NCI-H146 treated with DMSO at 0.1 percent for 48 hours (cell line): ENCODE measurements around the gene IP6K3.

ENCODE experiments used
- DNase-seq: peaks from one replicate; lab custom pipeline; 2025; ENCODE audit not compliant: unreplicated experiment; lab: John Stamatoyannopoulos, UW

The IP6K3 gene

GRCh38 chr6:33707771-33708170 is 38.9 kb downstream of the IP6K3 start:
- no peak for DNase-seq

GRCh38 chr6:33705955-33706725 is 40.6 kb downstream of the IP6K3 start:
- no peak for DNase-seq

DNA sequence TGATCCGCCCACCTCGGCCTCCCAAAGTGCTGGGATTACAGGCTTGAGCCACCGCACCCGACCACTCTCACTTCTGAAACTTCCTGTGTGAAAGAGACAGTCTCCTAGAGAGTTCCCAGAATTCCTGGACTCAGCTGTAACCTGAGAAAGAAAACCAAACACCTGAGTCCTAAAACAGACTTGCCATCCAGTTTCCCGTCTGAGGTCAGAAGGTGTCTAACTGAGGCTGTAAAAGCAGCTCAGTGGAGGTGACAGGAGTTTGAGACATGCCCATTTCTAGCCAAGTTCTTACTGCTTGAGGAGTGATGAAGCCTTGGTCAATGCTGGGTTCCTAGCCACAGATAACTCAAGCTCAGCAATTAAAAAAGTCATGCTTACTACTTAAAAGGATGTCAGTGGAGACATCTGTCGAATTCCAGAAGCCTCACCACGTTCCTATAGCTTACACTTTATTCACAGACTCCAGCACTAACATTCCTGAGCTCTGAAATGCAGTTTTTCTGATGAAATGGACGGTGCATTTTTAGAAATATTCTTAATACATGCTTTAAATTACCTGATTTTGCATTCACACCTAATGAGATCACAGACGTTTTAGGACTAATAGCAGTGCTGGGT is 41.3 kb downstream of the IP6K3 start:
- DNase-seq, result no peak

DNA sequence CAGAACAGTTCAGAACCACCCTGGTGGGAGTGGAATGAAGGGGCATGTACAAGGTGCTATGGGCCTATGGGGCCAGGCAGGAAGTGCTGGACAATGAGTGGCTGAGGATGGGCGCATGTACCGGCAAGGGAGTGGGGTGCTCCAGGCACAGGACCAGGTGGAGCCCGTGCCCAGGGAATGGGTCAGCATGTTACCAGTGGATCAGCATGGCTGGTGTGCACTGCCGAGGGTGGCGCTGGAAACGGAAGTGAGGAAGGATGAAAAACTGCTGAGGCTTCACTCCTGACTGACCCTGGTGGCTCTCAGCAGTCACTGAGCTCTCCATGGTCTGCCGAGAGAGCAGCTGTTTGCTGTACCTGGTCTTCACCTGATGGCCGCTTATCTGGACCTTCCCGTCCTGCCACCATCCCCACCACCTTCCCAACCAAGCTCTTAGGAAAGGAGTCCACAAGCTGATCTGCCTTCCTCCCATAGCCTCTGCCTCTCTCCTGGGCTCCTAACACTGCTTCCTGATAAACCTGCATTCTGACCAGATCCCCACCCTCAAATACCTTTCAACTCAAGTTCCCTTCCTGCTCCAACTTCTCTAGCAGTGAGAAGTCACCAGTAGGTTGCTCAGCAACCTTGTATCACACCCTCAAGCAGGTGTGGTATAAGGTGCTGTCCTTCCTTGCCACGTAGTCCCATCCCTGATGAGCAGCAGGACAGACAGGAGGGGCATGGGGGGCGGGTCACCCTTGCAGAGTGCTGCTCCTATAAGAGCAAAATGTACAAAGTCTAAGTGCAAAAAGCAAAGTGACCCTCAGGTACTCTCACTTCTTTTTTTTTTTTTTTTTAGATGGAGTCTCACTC is 42.3 kb downstream of the IP6K3 start:
- no peak for DNase-seq

DNA sequence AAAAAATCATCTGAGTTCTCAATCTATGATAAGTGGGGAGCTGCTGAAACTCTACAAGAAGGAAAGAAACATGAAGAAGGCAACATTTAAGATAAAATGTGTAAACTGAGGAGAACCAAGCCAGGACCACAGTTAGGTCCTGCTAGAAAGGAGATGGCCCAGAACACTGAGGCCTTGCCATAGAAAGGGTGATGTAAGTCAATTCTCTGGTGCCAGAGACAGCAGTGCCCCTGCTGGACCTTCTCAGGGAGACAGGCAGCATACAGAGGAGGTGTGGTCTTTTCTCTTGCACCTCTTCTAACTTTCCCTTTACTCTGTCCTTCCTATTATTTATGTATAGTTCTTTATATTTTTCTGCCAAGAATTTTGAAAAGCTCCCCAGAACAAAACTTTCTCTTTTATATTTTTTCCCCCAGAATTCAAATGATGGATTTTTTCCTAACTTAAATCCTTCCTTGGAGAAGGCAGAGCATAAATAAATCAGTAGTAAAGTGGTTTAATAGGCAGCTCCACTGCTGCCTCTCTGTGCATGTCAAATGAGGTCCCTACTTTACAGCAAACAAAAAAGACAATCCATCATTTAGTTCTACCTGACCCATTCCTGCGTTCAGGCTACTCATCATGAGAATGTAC is 44.2 kb downstream of the IP6K3 start:
- DNase-seq, result no peak

DNA sequence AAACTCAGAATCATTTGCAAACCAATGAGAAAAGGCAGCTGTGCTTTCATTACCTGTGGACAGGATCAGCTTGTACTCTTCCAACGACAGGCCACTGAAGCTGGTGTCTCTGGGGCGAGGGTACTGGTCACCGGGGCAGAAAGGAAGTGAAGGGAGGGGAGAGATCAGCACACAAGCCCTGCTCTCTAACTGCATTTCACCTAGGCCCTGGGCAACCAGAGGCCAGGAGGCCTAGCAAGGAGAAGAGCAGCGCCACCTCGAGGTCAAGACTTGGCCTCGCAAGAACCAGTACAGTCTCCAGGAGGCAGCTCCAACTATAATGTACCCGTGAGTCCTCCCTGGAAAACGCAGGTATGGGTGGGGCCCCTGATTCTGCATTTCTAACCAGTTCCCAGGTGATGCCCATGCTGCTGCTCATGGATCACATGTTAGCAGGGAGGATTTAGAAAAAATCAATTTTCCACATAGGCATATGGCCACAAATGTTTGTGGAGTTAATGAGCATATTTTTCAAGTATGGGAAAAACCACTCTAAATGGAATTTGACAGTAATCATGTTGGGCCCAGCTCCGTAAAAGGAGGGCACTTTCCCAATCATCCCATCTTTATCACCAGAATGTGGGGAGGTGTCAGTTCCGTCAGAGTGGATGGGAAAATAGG is 46.2 kb downstream of the IP6K3 start:
- peak; percentile 7 for DNase-seq

GRCh38 chr6:33699739-33700138 is 47.0 kb downstream of the IP6K3 start:
- DNase-seq, result no peak

DNA sequence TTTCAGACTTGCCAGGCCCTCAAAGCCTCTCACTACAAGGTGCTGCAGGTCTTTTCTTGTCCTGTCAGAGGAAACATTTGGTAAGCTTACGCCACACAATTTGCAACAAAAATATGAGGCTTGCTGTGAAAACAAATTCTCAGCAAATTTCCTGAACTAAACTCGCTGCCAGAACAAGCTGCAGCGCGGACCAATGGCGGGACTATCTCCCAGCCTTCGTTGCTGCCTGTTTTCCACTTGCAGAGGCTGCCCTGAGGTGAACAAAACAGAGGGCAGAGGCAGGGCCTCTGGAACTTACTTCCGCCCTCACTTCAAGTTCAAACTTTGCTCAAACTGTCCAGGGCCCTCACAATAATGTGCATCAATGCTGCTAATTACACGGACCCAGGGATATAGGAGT is 47.6 kb downstream of the IP6K3 start:
- no peak for DNase-seq

DNA sequence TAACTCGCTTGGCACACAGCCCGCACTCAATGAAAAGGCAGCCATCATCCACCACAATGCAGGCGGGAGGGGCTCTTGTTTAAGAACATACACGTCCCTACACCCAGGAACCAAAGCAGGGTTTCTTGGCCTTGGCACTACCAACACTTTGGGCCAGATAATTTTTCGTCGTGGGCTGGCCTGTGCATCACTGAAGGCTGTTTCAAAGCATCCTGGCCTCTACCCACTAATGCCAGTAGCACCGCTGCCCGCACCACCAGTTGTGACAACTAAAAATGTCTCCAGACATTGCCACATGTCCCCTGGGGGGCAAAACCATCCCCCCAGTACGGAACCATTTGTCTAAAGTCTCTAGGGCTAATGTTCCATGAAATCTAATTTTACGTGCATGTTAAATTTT is 48.2 kb downstream of the IP6K3 start:
- no peak for DNase-seq

- no peak for DNase-seq
Observed at GRCh38 chr6:33697845-33698244, 48.9 kb downstream of the IP6K3 start.

DNA sequence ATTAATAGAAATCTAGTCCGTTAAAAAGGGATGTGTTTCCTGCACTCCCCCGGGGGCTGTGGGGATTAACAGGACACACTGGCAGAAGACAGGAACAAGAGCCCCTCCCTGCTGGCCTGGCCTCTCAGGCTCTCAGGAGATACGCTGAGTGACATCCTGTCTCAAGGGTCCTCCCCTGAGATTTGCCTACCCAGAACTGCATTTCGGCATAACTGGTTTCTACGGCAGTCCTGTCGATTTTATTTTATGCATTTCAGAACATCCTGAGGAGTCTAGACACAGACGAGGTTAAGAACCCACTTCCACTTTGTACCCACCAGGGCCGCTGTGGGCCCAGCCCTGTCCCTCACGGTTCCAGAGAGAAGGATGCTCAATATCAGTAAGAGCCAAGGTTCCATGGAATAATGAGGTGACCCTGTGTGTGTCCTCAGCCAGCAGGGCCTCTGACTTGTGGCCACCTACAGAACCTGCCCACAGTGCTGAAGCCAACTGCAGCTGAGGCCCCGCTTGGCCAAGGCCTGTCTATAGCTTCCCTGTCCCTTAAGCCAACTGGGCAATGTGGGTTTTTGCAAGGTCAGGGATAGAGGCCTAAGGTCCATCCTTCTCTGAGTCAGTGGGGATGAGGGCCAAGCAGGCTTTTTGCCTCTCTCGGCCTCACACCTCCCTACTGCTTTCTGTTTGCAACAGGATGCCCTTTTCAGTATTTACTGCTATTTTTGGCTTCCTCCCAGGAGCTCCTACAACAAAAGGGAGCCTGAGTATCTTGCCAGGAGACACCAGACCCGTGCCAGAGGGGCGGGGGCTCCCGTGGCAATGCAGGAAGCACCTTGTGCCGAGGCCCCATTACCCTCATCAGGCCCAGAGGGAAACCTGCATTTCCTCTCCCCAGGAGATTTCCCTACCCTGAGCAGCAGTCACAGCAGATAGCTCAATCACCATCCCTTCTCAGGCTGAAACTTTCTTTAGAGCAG is 49.9 kb downstream of the IP6K3 start:
- no peak for DNase-seq

DNA sequence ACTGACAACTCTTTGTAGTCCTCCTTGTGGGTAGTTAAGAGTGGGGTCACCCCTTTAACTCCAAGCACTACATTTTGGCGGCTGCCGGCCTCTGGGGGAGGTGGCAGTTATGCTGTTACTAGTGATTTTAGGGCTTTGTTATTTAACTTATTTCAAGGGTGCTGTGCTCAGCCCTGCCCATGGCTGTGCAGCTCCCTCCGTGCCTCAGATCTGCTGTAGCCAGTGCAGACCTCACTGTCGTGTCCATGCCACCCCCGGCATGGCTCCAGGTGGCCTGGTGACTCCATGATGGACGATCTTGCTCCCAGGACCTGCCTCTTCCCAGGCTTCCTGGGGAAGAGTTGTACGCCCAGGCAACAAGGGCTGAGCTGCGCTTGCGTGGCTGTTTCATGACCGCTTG is 50.6 kb downstream of the IP6K3 start:
- DNase-seq, result no peak

DNA sequence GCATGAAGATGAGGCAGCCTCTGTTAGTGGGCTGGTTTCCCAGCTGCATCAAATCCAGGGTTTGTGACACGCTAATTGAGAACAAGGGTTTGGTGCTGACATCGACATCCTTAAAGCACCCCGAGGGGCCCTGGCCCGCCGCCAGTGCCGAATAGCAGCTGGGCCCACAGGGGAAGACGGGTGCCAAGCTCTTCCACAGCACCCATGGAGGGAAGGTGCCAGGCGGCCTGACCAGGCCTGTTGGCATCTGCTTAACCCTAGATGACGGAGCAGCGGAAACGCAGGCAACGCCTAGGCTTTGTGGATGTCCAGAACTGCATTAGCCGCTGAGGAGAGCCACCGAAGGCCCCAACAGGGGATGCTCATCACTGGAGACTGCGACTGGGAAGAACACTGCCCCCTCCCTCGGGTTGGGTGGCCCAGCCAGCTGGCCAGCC is 51.2 kb downstream of the IP6K3 start:
- DNase-seq, result no peak

GRCh38 chr6:33694977-33695376 is 51.7 kb downstream of the IP6K3 start:
- no peak for DNase-seq

DNA sequence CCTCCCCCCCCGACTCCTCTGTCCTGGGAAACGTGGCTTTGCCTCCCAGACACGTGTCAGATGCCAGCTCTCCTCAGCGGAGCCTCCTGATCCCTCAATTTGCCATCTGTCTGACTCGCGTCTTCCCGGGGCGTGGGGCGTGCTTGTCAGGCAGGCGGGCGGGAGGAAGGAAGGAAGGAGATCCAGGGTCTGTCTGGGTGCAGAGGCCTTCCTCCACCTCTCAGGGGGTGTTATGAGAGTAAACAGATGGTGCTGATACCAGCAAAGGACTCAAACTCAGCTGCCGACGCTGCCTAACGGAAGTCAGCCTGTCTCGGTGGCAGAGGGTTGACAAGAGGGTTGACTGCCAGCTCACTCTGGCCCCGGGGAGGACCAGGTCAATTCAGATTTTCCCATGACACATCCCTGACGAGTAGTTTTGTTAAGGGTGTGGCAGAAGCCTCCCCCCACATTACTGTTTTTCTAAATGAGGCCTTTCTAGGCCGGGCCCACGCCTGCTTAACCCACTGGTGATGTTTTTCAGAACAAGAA is 52.2 kb downstream of the IP6K3 start:
- no peak for DNase-seq

DNA sequence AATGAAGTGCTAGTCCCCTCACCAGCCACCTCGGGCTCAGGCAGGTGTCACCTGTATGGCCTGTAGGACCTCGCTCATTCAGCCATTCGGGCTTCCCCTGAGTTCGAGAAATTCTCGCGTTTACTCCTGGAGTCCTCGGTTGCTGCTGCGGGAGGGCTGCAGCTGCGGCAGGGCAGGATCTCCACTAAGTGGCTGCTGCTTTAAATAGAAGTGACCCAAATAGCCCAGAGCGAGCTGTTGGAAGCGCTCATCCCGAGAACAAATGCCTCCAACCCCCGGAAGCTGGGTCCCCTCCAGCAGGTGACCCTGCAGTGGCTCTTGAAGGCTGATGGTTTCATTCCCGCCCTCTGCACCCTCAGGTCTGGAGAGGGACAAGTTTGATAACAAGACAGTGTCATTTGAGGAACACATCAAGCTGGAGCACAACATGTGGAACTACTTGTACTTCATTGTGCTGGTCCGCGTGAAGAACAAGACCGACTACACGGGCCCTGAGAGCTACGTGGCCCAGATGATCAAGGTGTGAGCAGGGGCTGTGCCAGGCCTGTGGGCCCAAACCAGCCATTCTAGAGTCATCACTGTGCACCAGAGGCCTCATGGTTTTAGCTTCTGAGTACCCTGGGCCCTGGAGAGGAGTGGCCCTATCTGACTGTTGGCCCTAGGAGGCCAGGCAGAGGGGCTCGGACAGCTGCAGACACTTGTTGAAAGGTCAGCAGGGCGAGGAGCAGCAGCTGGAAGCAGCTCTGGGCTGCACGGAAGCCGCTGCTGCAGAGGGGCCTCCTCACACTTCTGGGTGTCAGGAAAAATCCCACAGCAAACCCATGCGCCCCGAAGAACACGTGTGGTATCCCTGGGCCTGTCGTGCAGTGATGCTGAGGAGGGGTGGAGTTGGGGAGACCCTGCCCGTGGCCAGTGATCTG is 53.3 kb downstream of the IP6K3 start:
- no peak for DNase-seq

GRCh38 chr6:33692760-33693158 is 53.9 kb downstream of the IP6K3 start:
- DNase-seq, result no peak

- DNase-seq, result no peak
Observed at GRCh38 chr6:33692078-33692759, 54.5 kb downstream of the IP6K3 start.
